Measurements from ENCODE around the gene AKNA. TPM values are rescaled to one million over a fixed set of nuclear protein-coding genes. Genes with fewer than 3 reads are reported as not detected.

Gene AKNA
- total RNA-seq, 1 donor from 2014 or later = 14.0 TPM

DNA sequence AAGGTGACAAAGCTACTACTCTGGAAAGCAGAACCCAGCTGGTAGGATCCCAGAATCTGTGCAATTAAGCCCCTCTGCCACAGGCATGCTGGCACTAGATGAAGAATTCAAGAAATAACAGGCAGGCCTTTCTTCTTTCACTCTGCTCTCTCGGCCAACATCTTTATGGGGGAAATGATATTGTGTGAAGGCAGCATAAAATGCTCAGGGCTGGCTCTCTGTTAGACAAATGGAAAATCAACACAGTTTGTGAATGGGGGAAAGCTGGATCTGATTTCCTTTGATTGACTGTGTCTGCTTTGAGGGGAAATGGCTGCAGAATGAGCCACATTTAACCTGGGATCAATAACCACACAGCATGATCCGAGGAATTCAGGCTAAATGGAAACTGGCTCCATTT lies 29.1 kb upstream of the AKNA start:
- no peak overlapping the region for H3K4me3 Mint-ChIP-seq
- TF ChIP-seq, protein P1, sequence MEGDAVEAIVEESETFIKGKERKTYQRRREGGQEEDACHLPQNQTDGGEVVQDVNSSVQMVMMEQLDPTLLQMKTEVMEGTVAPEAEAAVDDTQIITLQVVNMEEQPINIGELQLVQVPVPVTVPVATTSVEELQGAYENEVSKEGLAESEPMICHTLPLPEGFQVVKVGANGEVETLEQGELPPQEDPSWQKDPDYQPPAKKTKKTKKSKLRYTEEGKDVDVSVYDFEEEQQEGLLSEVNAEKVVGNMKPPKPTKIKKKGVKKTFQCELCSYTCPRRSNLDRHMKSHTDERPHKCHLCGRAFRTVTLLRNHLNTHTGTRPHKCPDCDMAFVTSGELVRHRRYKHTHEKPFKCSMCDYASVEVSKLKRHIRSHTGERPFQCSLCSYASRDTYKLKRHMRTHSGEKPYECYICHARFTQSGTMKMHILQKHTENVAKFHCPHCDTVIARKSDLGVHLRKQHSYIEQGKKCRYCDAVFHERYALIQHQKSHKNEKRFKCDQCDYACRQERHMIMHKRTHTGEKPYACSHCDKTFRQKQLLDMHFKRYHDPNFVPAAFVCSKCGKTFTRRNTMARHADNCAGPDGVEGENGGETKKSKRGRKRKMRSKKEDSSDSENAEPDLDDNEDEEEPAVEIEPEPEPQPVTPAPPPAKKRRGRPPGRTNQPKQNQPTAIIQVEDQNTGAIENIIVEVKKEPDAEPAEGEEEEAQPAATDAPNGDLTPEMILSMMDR (conservative IDR thresholded peaks at IDR 0.05) = no peak
- H3K27ac Mint-ChIP-seq = peak overlapping the region; percentile 48
- DNase-seq (ENCODE audit: extremely low spot score, unreplicated experiment) = no peak
- H3K27me3 Mint-ChIP-seq = no peaks in the 10 kb centered on the region
- peaks cover 7% of the 10 kb centered on the region for H3K36me3 Mint-ChIP-seq
- peaks cover 31% of the 10 kb centered on the region for H3K4me1 Mint-ChIP-seq (ENCODE audit: unreplicated experiment)
- no peaks in the 10 kb centered on the region for H3K9me3 Mint-ChIP-seq

DNA sequence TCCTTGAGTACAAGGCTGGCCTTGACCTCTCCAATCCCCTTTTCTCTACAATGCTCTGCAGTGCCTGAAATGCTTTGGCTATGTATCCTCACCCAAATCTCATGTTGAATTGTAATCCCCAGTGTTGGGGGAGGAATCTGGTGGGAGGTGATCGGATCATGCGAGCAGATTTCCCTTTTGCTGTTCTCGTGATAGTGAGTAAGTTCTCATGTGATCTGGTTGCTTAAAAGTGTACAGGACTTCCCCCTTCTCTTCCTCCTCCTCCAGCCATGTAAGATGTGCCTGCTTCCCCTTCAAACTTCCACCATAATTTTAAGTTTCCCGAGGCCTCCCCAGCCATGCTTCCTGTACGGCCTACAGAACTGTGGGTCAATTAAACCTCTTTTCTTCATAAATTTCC lies 28.5 kb upstream of the AKNA start:
- Mint-ChIP-seq H3K27ac (no peak overlapping the region), H3K4me3 (no peak overlapping the region), H3K27me3 (no peaks in the 10 kb centered on the region), H3K4me1 (ENCODE audit: unreplicated experiment) (peaks cover 31% of the 10 kb centered on the region), H3K9me3 (no peaks in the 10 kb centered on the region), H3K36me3 (peaks cover 7% of the 10 kb centered on the region)
- TF ChIP-seq, protein P1 (conservative IDR thresholded peaks at IDR 0.05) = no peak
- DNase-seq (ENCODE audit: extremely low spot score, unreplicated experiment) = no peak

DNA sequence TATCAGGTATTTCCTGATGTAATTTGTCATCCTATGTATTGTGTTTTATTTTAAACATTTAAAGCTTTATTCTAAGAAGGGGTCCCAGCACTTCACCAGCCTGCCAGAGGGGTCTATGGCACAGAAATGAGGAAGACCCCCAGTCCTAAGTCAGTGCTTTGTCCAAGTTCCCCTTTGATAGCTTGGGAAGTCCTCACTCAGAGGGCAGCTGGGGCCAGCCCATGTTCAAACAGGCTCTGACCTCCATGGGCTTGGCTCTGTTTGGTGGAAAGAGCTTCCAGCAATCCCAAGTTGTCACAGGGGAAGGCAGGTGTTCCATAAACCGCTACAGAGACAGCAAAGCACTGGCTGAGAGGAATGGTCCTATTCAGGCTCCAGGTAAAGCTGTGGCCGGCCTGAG lies 26.6 kb upstream of the AKNA start:
- no peak overlapping the region for H3K27ac Mint-ChIP-seq
- H3K27me3 Mint-ChIP-seq = no peaks in the 10 kb centered on the region
- no peaks in the 10 kb centered on the region for H3K9me3 Mint-ChIP-seq
- peaks cover 31% of the 10 kb centered on the region for H3K4me1 Mint-ChIP-seq (ENCODE audit: unreplicated experiment)
- no peak overlapping the region for H3K4me3 Mint-ChIP-seq
- no peak for DNase-seq (ENCODE audit: extremely low spot score, unreplicated experiment)
- TF ChIP-seq, protein P1 (conservative IDR thresholded peaks at IDR 0.05) = no peak
- peaks cover 7% of the 10 kb centered on the region for H3K36me3 Mint-ChIP-seq

DNA sequence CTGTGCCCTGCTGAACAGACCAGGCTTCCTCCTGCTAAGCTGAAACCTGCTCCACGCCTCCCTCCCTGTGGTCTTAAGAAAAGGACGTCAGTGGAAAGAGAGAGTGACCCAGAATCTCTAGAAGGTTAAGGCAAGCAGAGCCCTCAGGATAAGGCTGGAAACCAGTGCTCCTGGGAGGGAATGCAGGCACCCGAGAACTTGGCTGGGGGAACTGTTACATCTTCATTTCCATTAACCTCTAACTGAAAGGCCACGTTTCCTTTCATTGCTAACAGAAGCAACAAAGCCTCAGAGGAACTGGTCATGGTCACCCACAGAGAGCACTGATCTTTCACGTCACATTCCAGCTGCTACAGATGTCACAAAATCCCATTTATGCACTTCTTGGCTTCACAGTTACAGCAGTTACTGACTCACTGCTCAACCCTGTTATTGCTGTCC lies 26.1 kb upstream of the AKNA start:
- peaks cover 7% of the 10 kb centered on the region for H3K36me3 Mint-ChIP-seq
- TF ChIP-seq, protein P1 (conservative IDR thresholded peaks at IDR 0.05) = no peak
- H3K9me3 Mint-ChIP-seq = no peaks in the 10 kb centered on the region
- no peaks in the 10 kb centered on the region for H3K27me3 Mint-ChIP-seq
- DNase-seq (ENCODE audit: extremely low spot score, unreplicated experiment) = no peak
- no peak overlapping the region for H3K4me3 Mint-ChIP-seq
- H3K27ac Mint-ChIP-seq = no peak overlapping the region
- H3K4me1 Mint-ChIP-seq (ENCODE audit: unreplicated experiment) = peaks cover 31% of the 10 kb centered on the region

DNA sequence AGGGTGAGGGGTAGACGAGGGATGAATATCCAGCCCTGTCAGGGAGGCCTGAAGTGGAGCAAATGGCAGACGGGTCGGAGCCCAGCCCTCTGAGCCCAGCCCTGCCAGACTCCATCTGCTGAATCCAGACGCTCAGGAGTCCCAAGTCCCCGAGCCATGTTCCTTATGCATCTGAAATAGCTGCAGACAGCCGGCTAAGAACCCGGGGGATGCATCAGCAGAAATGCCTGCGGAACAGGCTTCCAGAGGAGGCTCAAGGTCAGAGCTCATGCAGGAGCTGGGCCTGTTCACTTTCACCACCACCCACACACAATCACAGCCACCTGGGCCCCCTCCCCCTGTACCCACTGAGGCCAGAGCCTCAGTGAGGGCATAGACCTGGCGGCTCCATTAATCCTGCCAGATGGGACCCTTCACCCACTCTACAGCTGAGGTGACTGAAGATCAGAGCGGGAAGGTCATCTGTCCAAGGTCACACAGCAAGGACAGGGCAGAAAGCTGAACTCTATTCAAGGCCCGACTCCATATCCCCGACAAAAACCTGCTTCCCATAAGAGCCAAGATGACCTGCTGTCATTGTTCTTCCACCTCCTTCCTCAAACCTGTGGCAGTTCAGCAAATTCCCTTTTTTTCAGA lies 24.4 kb upstream of the AKNA start:
- Mint-ChIP-seq H3K27ac (no peak overlapping the region), H3K4me3 (no peak overlapping the region), H3K4me1 (ENCODE audit: unreplicated experiment) (peaks cover 24% of the 10 kb centered on the region), H3K27me3 (no peaks in the 10 kb centered on the region), H3K9me3 (no peaks in the 10 kb centered on the region), H3K36me3 (peaks cover under 1% of the 10 kb centered on the region)
- DNase-seq (ENCODE audit: extremely low spot score, unreplicated experiment) = no peak
- TF ChIP-seq, protein P1 (conservative IDR thresholded peaks at IDR 0.05) = no peak

Measured in type B pancreatic cell (in vitro differentiated cells).